ENCODE measurements around the gene MAP4K3. TPM values are rescaled to one million over a fixed set of nuclear protein-coding genes. Genes with fewer than 3 reads are reported as not detected.

The MAP4K3 gene
- total RNA-seq, 1 donor from 2014 or later: 34.1 TPM

DNA sequence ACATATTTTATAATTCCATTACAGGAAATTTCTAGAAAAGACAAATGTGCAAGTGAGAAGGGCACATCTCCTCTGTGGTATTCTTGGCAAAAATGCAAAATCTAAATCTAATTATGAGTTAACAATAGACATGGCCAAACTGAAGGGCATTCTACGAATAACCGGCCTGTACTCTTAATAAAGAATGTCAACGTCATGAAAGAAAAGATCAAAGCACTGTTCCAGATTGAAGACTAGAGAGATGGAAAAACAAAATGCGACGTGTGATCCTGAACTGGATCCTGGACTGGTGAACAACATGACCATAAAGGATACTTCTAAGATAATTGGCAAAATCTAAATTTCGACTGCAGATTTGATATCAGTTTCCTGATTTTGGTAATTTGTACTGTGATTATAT, 196.3 kb downstream of the MAP4K3 start:
- H3K27ac ChIP-seq: no peak overlapping the region
- TF ChIP-seq, protein P1, sequence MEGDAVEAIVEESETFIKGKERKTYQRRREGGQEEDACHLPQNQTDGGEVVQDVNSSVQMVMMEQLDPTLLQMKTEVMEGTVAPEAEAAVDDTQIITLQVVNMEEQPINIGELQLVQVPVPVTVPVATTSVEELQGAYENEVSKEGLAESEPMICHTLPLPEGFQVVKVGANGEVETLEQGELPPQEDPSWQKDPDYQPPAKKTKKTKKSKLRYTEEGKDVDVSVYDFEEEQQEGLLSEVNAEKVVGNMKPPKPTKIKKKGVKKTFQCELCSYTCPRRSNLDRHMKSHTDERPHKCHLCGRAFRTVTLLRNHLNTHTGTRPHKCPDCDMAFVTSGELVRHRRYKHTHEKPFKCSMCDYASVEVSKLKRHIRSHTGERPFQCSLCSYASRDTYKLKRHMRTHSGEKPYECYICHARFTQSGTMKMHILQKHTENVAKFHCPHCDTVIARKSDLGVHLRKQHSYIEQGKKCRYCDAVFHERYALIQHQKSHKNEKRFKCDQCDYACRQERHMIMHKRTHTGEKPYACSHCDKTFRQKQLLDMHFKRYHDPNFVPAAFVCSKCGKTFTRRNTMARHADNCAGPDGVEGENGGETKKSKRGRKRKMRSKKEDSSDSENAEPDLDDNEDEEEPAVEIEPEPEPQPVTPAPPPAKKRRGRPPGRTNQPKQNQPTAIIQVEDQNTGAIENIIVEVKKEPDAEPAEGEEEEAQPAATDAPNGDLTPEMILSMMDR (IDR thresholded peaks at IDR 0.05): no peak
- H3K4me1 ChIP-seq: no peaks in the 10 kb centered on the region
- intact Hi-C loops (cut with DNase I): no loop called here
- H3K27me3 ChIP-seq: no peaks in the 10 kb centered on the region
- H3K9me3 ChIP-seq: no peaks in the 10 kb centered on the region
- no peak overlapping the region for H3K4me3 ChIP-seq
- DNase-seq (ENCODE audit: low spot score in 2 of 2): no peak
- no peaks in the 10 kb centered on the region for H3K36me3 ChIP-seq

DNA sequence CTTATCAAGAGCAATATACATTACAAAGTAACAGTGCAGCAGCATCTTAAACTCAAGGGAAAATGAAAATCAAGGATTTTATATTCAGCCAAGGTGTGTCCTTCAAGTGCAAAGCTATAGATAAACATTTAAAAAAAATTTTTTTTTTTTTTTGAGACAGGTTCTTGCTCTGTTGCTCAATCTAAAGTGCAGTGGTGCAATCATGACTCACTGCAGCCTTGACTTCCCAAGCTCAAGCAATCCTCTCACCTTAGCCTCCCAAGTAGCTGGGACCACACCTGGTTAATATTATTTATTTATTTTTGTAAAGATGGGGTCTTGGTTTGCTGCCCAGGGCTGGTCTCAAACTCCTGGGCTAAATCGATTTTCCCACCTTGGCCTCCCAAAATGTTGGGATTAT, 202.3 kb downstream of the MAP4K3 start:
- Histone ChIP-seq H3K4me1 (peaks cover 0 to 3% of the 10 kb centered on the region in 2 donors), H3K9me3 (no peaks in the 10 kb centered on the region), H3K36me3 (no peaks in the 10 kb centered on the region), H3K4me3 (no peak overlapping the region), H3K27me3 (no peaks in the 10 kb centered on the region), H3K27ac (no peak overlapping the region)
- intact Hi-C loops (cut with DNase I): no loop called here
- DNase-seq (ENCODE audit: low spot score in 2 of 2): no peak
- TF ChIP-seq, protein P1 (IDR thresholded peaks at IDR 0.05): no peak

DNA sequence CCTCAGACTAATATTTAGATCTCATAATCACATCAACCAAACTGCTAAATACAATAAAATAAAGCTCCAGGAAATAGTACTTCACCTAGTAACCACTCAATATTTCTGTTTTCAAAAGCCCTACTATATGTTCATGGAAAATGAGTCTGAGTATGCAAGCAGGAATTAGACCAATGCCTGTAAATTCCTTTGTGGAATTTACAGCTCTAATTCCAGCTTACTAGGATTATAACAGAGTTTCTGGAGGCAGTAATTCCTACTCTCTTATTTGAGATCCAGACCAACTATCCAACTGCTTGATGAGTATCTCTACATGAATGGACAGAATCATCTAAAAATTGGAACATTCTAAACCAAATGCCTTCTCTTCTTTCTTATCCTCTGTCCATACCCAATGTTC, 204.9 kb downstream of the MAP4K3 start:
- H3K36me3 ChIP-seq: no peaks in the 10 kb centered on the region
- no peak for DNase-seq (ENCODE audit: low spot score in 2 of 2)
- no peaks in the 10 kb centered on the region for H3K27me3 ChIP-seq
- H3K9me3 ChIP-seq: no peaks in the 10 kb centered on the region
- H3K27ac ChIP-seq: no peak overlapping the region
- H3K4me1 ChIP-seq: peaks cover 0 to 9% of the 10 kb centered on the region in 2 donors
- intact Hi-C loops (cut with DNase I): no loop called here
- no peak overlapping the region for H3K4me3 ChIP-seq
- TF ChIP-seq, protein P1 (IDR thresholded peaks at IDR 0.05): no peak

DNA sequence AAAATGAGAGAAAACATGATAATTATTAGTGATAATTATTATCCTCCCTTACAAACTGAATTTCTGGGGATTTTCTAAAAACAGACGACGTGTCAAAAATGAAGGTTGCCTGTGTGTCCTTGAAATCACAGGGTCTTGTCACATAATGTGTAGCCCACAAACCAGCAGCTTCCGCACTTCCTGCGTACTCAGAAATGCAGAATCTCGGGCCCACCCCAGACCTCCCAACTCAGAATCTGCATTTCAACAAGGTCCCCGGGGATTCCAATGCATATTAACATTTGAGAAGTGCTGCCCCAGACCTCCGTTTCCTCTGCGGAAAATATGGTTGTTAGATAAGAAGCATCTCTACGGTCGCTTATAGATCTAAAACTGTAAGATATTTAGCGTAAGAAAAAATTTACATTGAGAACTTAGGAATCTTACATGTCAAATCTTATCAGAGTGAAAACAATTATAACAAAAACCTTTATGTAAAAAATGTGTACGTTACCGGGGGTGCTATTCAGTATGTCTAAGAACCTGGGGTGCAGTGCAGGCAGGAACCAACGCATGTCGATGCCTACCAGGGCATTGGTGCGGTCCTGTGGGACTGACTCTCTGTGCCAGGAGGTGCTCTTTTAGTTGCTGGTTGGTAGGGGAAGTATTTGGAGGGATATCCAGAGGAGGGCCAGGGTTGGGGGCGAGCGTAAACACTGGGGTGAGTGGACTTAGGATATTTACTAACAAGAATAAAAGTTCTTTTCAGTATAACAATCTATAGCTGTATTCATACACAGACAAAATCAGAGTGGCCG, 208.5 kb downstream of the MAP4K3 start:
- Histone ChIP-seq H3K27ac (no peak overlapping the region), H3K9me3 (no peaks in the 10 kb centered on the region), H3K4me3 (peak overlapping the region; percentile 18 to 59), H3K4me1 (peaks cover 0 to 9% of the 10 kb centered on the region in 2 donors), H3K36me3 (no peaks in the 10 kb centered on the region), H3K27me3 (no peaks in the 10 kb centered on the region)
- intact Hi-C loops (cut with DNase I): loop anchor here (1.0 to 5.0 kb wide), 4 partner anchors 66 to 282 kb away; no protein-coding TSS in a partner anchor
- DNase-seq (ENCODE audit: low spot score in 2 of 2): no peak
- TF ChIP-seq, protein P1 (IDR thresholded peaks at IDR 0.05): no peak

DNA sequence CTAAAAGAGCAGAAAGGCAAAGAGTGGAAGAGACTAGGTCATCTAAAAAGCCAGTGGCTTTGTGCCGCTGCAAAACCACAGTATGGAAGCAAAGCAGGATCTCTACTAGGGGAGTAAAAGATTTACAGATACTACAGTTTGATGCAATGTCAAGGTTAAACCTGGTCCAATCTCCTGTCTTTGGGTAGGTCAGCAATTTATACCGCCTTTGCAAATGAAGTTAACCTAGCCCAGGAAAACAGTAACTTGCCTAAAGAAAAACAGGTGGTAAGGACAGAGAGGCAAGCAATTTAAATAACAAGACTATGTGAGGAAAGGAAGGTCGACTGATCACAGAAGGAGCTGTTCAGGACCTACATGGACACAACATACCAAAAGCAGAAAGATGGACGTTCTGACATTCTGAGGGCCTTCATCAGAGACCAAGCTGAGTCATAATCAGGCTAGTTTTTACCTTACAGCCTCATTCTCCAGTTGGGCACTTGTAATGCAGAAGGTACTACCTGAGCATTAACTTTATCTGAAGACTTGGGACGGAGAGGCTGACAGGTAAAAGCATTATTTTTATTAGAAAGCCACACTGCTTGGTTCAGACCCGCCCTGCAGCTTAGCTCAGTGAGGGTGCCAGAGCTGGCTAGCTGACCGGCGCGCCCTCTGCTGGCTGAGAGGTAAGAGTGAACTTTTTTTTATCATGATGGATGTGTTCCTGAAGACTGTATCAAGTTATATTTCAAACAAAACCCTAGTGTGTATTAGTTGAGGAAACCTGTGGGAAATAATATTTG, 209.3 kb downstream of the MAP4K3 start:
- Histone ChIP-seq H3K27ac (no peak overlapping the region), H3K4me1 (peaks cover 0 to 9% of the 10 kb centered on the region in 2 donors), H3K36me3 (no peaks in the 10 kb centered on the region), H3K27me3 (no peaks in the 10 kb centered on the region), H3K9me3 (no peaks in the 10 kb centered on the region), H3K4me3 (peak overlapping the region in 1 of 2 donors; percentile 59)
- peak in 1 of 2 donors; percentile 82 for DNase-seq (ENCODE audit: low spot score in 2 of 2)
- intact Hi-C loops (cut with DNase I): loop anchor here (1.0 to 5.0 kb wide), 4 partner anchors 66 to 281 kb away; no protein-coding TSS in a partner anchor
- TF ChIP-seq, protein P1 (IDR thresholded peaks at IDR 0.05): peak; percentile 74 to 82 (median 77)
